GM23248 (cell line): ENCODE measurements around the gene MED10. TPM values are rescaled to one million over a fixed set of nuclear protein-coding genes. Genes with fewer than 3 reads are reported as not detected.

Experiments used
- DNase-seq: peaks from one replicate; pipeline ENCODE4 v3.0.0-alpha.2; 2015
- H2AFZ ChIP-seq: fragments of 200-600 bp; sonication (generic); 2 replicates; pipeline ENCODE4 v1.6.1; 2016; ENCODE audit warnings: antibody characterized with exemption
- H3F3A ChIP-seq: fragments of 200-600 bp; sonication (generic); 2 replicates; pipeline ENCODE4 v1.6.1; 2016; ENCODE audit warnings: mild to moderate bottlenecking, antibody characterized with exemption, mixed run types; ENCODE audit not compliant: insufficient read depth
- H3K27ac ChIP-seq: fragments of 200-600 bp; sonication (generic); 2 replicates; pipeline ENCODE4 v1.5.1; 2016; ENCODE audit warnings: mild to moderate bottlenecking
- H3K27me3 ChIP-seq: fragments of 200-600 bp; sonication (generic); replicated peaks from 2 replicates; pipeline ENCODE4 v1.6.1; 2016; ENCODE audit warnings: mild to moderate bottlenecking; ENCODE audit not compliant: insufficient read depth
- H3K36me3 ChIP-seq: fragments of 200-600 bp; sonication (generic); 2 replicates; pipeline ENCODE4 v1.6.1; 2016; ENCODE audit warnings: low read depth, mild to moderate bottlenecking
- H3K4me1 ChIP-seq: fragments of 200-600 bp; sonication (generic); 2 replicates; pipeline ENCODE4 v1.6.1; 2016; ENCODE audit warnings: mild to moderate bottlenecking; ENCODE audit not compliant: insufficient read depth
- H3K4me2 ChIP-seq: fragments of 200-600 bp; sonication (generic); one replicate; pipeline ENCODE4 v1.6.1; 2016; ENCODE audit warnings: mild to moderate bottlenecking; ENCODE audit not compliant: unreplicated experiment
- H3K4me3 ChIP-seq: fragments of 200-600 bp; sonication (generic); 2 replicates; pipeline ENCODE4 v1.5.1; 2016; ENCODE audit warnings: mild to moderate bottlenecking
- H3K79me2 ChIP-seq: fragments of 200-600 bp; sonication (generic); 2 replicates; pipeline ENCODE4 v1.6.1; 2016; ENCODE audit warnings: mild to moderate bottlenecking; ENCODE audit not compliant: insufficient read depth
- H3K9ac ChIP-seq: fragments of 200-600 bp; sonication (generic); 2 replicates; pipeline ENCODE4 v1.6.1; 2016; ENCODE audit warnings: mild to moderate bottlenecking
- H3K9me2 ChIP-seq: fragments of 200-600 bp; sonication (generic); 2 replicates; pipeline ENCODE4 v1.6.1; 2016; ENCODE audit warnings: mixed run types, mild to moderate bottlenecking, moderate library complexity; ENCODE audit not compliant: insufficient read depth
- H3K9me3 ChIP-seq: fragments of 200-600 bp; sonication (generic); one replicate; pipeline ENCODE4 v1.6.1; 2017; ENCODE audit warnings: low read depth
- H4K20me1 ChIP-seq: fragments of 200-600 bp; sonication (generic); 2 replicates; pipeline ENCODE4 v1.6.0; 2016; ENCODE audit not compliant: insufficient read depth
- EZH2 ChIP-seq: fragments of 200-600 bp; sonication (generic); IDR thresholded peaks from 2 replicates; pipeline ENCODE4 v1.6.1; 2018; ENCODE audit warnings: antibody characterized with exemption, mild to moderate bottlenecking; ENCODE audit not compliant: insufficient read depth, poor library complexity, severe bottlenecking
- EZH2phosphoT487 ChIP-seq: fragments of 200-600 bp; sonication (generic); IDR thresholded peaks from 2 replicates; pipeline ENCODE4 v1.6.1; 2018; ENCODE audit warnings: antibody characterized with exemption, moderate library complexity, mild to moderate bottlenecking, low read depth; ENCODE audit not compliant: insufficient read depth
- WGBS, 2 experiments: methylation state at CpG; one replicate each; pipeline ENCODE4 v1.1.6; 2015 to 2017; ENCODE audit warnings: low lambda C conversion rate in 2 of 2, low coverage in 1 of 2; ENCODE audit errors: missing lambda C conversion rate in 2 of 2; 5-methylcytosine and 5-hydroxymethylcytosine counted together
- in situ Hi-C: fragments of 300-500 bp; cut with MboI; formaldehyde crosslinking; loops from 2 replicates; pipeline ENCODE4 v1.15.0; 2020
- polyA plus RNA-seq: library from polyadenylated mRNA; unstranded; fragments of >200 nt; fragmentation: Nextera tagmentation; extraction: Ambion mirVana; gene quantifications from 2 replicates; pipeline ENCODE4 v1.2.1, GENCODE V29; 2016
- total RNA-seq: library from RNA; depleted of rRNA; stranded (reverse); fragments of >200 nt; shearing (Covaris generic); gene quantifications from 2 replicates; pipeline ENCODE4 v1.2.3, GENCODE V29; 2014; rRNA removed

The MED10 gene
- total and polyA plus RNA-seq, 2 experiments from 2014 or later = 27.2 to 117 TPM

GRCh38 chr5:6333182-6333905 is 45.0 kb downstream of the MED10 start:
- no peaks in the 10 kb centered on the region for H3K9me3 ChIP-seq
- no peaks in the 10 kb centered on the region for H3K27me3 ChIP-seq
- H3K27ac ChIP-seq = no peak overlapping the region
- in situ Hi-C loops = no loop called here
- no peak overlapping the region for H3K4me2 ChIP-seq
- TF ChIP-seq EZH2 (no peak), EZH2phosphoT487 (no peak)
- no peak overlapping the region for H3K4me3 ChIP-seq
- H3K36me3 ChIP-seq = no peaks in the 10 kb centered on the region
- DNase-seq = no peak
- H3K9ac ChIP-seq = no peak overlapping the region
- no peaks in the 10 kb centered on the region for H3F3A ChIP-seq
- H3K9me2 ChIP-seq = no peaks in the 10 kb centered on the region
- H3K79me2 ChIP-seq = no peaks in the 10 kb centered on the region
- H3K4me1 ChIP-seq = no peaks in the 10 kb centered on the region
- no peaks in the 10 kb centered on the region for H4K20me1 ChIP-seq
- 9 to 17% methylated on average over 5 of the region's 5 CpGs for WGBS, 2 experiments
- H2AFZ ChIP-seq = no peak overlapping the region

GRCh38 chr5:6328173-6328572 is 50.2 kb downstream of the MED10 start:
- Histone ChIP-seq H3K9ac (no peak overlapping the region), H3K4me1 (no peaks in the 10 kb centered on the region), H3K9me2 (no peaks in the 10 kb centered on the region), H3K4me3 (no peak overlapping the region), H3K4me2 (no peak overlapping the region), H4K20me1 (no peaks in the 10 kb centered on the region), H3K27ac (no peak overlapping the region), H3K9me3 (no peaks in the 10 kb centered on the region), H3F3A (no peaks in the 10 kb centered on the region), H3K36me3 (no peaks in the 10 kb centered on the region), H3K27me3 (no peaks in the 10 kb centered on the region), H2AFZ (no peak overlapping the region), H3K79me2 (no peaks in the 10 kb centered on the region)
- TF ChIP-seq EZH2 = no peak
- DNase-seq = peak; percentile 31
- 17 to 21% methylated on average over 3 of the region's 3 CpGs for WGBS, 2 experiments
- in situ Hi-C loops = no loop called here

- in situ Hi-C loops = no loop called here
- Histone ChIP-seq H3K79me2 (no peaks in the 10 kb centered on the region), H3K9me3 (no peaks in the 10 kb centered on the region), H4K20me1 (no peaks in the 10 kb centered on the region), H2AFZ (no peak overlapping the region), H3K4me3 (no peak overlapping the region), H3K4me2 (no peak overlapping the region), H3K27me3 (no peaks in the 10 kb centered on the region), H3K4me1 (no peaks in the 10 kb centered on the region), H3F3A (no peaks in the 10 kb centered on the region), H3K9ac (no peak overlapping the region), H3K27ac (no peak overlapping the region), H3K36me3 (no peaks in the 10 kb centered on the region), H3K9me2 (no peaks in the 10 kb centered on the region)
- no peak for TF ChIP-seq EZH2
- TF ChIP-seq EZH2phosphoT487 = no peak
- DNase-seq = no peak
- WGBS, 2 experiments = 3 to 10% methylated on average over 5 of the region's 5 CpGs
Measured at GRCh38 chr5:6326776-6327175, 51.6 kb downstream of the MED10 start.

GRCh38 chr5:6322163-6322713 is 56.1 kb downstream of the MED10 start:
- Histone ChIP-seq H4K20me1 (no peaks in the 10 kb centered on the region), H2AFZ (no peak overlapping the region), H3K79me2 (no peaks in the 10 kb centered on the region), H3K4me1 (no peaks in the 10 kb centered on the region), H3K4me3 (no peak overlapping the region), H3K27me3 (no peaks in the 10 kb centered on the region), H3K4me2 (no peak overlapping the region), H3K36me3 (no peaks in the 10 kb centered on the region), H3K9ac (no peak overlapping the region), H3K9me3 (no peaks in the 10 kb centered on the region), H3F3A (no peaks in the 10 kb centered on the region), H3K27ac (no peak overlapping the region), H3K9me2 (no peaks in the 10 kb centered on the region)
- TF ChIP-seq EZH2 (no peak), EZH2phosphoT487 (no peak)
- no peak for DNase-seq
- 75 to 76% methylated on average over 21 of the region's 21 CpGs for WGBS, 2 experiments
- in situ Hi-C loops = no loop called here

Other genes with a start within 250 kb of the MED10 start
- not detected in 2 replicates for gene UBE2QL1, start 70.3 kb upstream of the MED10 start, total RNA-seq
- not detected in 2 replicates for gene UBE2QL1, start 70.3 kb upstream of the MED10 start, polyA plus RNA-seq